HepG2 (cell line): ENCODE results near the gene DEPDC5. TPM values are rescaled to one million over a fixed set of nuclear protein-coding genes. Genes with fewer than 3 reads are reported as not detected.
A peak's percentile ranks its signal among the peaks of the same experiment; 100 is the strongest.

Experiments
- HOXA7 ChIP-seq: sonication (generic); formaldehyde crosslinking; IDR thresholded peaks from 2 replicates; pipeline ENCODE4 v1.8.1; 2022; ENCODE audit warnings: mild to moderate bottlenecking, missing genetic modification reagents, moderate library complexity
- MIXL1 ChIP-seq: IDR thresholded peaks from 2 replicates; pipeline ENCODE4 v1.6.1; 2016
- MLLT10 ChIP-seq: sonication (generic); formaldehyde crosslinking; IDR thresholded peaks from 2 replicates; pipeline ENCODE4 v1.4.0; 2020; ENCODE audit warnings: missing genetic modification reagents
- SRSF1 ChIP-seq: fragments of 200-400 bp; formaldehyde crosslinking; optimal IDR thresholded peaks from 2 replicates; pipeline ENCODE3; 2017; ENCODE audit warnings: mild to moderate bottlenecking, low read depth, low read length, moderate library complexity
- TFE3 ChIP-seq: IDR thresholded peaks from 2 replicates; pipeline ENCODE4 v1.6.1; 2016
- ZBTB2 ChIP-seq: sonication (generic); formaldehyde crosslinking; IDR thresholded peaks from 2 replicates; pipeline ENCODE4 v1.8.0; 2022; ENCODE audit warnings: low read depth, missing genetic modification reagents
- ZNF605 ChIP-seq: sonication (generic); formaldehyde crosslinking; IDR thresholded peaks from 2 replicates; pipeline ENCODE4 v1.8.0; 2022; ENCODE audit warnings: mild to moderate bottlenecking, missing genetic modification reagents
- polyA plus RNA-seq, 8 experiments: library from polyadenylated mRNA; depleted of rRNA in 3 of 8; stranded (reverse) in 7 of 8; unstranded in 1 of 8; fragments of >200 nt; fragmentation: Illumina TruSeq in 4 of 8; extraction: Trizol in 4 of 8; gene quantifications; 2 replicates each; pipeline versions ENCODE4 v1.2.1 to v1.2.3, GENCODE V29; 2011 to 2016; ENCODE audit warnings: low read depth in 4 of 8, missing spikeins in 1 of 8, mixed read lengths in 1 of 8; ENCODE audit not compliant: insufficient read depth in 1 of 8
- total RNA-seq, 5 experiments: library from RNA; depleted of rRNA; stranded (reverse); fragments of >200 nt; fragmentation: Illumina TruSeq; extraction: Trizol; gene quantifications; 2 replicates each; pipeline ENCODE4 v1.2.3, GENCODE V29; 2016; ENCODE audit warnings: low read depth in 1 of 5
- TF ChIP-seq, protein P1 (sequence below): sonication (generic); formaldehyde crosslinking; IDR thresholded peaks from 2 replicates; pipeline ENCODE4 v1.4.0; 2020; ENCODE audit warnings: missing genetic modification reagents, borderline replicate concordance
- TF ChIP-seq, protein P2 (sequence below): sonication (generic); formaldehyde crosslinking; IDR thresholded peaks from 2 replicates; pipeline ENCODE4 v1.8.1; 2023; ENCODE audit warnings: missing genetic modification reagents, inconsistent platforms, borderline replicate concordance
- TF ChIP-seq, protein P3 (sequence below), 2 experiments: sonication (generic) in 1 of 2; formaldehyde crosslinking in 1 of 2; IDR thresholded peaks; 2 replicates each; pipeline versions ENCODE4 v1.5.1 to v1.6.1; 2011 to 2020; ENCODE audit warnings: borderline replicate concordance in 1 of 2, low read depth in 1 of 2, low read length in 1 of 2, mild to moderate bottlenecking in 1 of 2, missing genetic modification reagents in 1 of 2, moderate library complexity in 1 of 2

The DEPDC5 gene
- total and polyA plus RNA-seq, 2 of the 13 experiments (the other 11 are each of a cell fraction or from before 2014, with no cell fraction given), result 9.8 to 12.4 TPM

GRCh38 chr22:31943978-31944699 is 190.3 kb downstream of the DEPDC5 start, which contains the start of gene YWHAH (continued):
- TF ChIP-seq, protein P1, sequence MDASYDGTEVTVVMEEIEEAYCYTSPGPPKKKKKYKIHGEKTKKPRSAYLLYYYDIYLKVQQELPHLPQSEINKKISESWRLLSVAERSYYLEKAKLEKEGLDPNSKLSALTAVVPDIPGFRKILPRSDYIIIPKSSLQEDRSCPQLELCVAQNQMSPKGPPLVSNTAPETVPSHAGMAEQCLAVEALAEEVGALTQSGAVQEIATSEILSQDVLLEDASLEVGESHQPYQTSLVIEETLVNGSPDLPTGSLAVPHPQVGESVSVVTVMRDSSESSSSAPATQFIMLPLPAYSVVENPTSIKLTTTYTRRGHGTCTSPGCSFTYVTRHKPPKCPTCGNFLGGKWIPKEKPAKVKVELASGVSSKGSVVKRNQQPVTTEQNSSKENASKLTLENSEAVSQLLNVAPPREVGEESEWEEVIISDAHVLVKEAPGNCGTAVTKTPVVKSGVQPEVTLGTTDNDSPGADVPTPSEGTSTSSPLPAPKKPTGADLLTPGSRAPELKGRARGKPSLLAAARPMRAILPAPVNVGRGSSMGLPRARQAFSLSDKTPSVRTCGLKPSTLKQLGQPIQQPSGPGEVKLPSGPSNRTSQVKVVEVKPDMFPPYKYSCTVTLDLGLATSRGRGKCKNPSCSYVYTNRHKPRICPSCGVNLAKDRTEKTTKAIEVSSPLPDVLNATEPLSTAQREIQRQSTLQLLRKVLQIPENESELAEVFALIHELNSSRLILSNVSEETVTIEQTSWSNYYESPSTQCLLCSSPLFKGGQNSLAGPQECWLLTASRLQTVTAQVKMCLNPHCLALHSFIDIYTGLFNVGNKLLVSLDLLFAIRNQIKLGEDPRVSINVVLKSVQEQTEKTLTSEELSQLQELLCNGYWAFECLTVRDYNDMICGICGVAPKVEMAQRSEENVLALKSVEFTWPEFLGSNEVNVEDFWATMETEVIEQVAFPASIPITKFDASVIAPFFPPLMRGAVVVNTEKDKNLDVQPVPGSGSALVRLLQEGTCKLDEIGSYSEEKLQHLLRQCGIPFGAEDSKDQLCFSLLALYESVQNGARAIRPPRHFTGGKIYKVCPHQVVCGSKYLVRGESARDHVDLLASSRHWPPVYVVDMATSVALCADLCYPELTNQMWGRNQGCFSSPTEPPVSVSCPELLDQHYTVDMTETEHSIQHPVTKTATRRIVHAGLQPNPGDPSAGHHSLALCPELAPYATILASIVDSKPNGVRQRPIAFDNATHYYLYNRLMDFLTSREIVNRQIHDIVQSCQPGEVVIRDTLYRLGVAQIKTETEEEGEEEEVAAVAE (CRISPR knock-in tag), result no peak
- TF ChIP-seq, protein P2, sequence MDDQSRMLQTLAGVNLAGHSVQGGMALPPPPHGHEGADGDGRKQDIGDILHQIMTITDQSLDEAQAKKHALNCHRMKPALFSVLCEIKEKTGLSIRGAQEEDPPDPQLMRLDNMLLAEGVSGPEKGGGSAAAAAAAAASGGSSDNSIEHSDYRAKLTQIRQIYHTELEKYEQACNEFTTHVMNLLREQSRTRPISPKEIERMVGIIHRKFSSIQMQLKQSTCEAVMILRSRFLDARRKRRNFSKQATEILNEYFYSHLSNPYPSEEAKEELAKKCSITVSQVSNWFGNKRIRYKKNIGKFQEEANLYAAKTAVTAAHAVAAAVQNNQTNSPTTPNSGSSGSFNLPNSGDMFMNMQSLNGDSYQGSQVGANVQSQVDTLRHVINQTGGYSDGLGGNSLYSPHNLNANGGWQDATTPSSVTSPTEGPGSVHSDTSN (CRISPR knock-in tag), result no peak
- TF ChIP-seq ZBTB2 (CRISPR knock-in tag), result no peak
- TF ChIP-seq SRSF1, result no peak
- no peak for TF ChIP-seq MIXL1 (CRISPR knock-in tag)
- peak; percentile 32; the same call in 1 of the 2 replicates for TF ChIP-seq ZNF605 (CRISPR knock-in tag)
- TF ChIP-seq, protein P3, sequence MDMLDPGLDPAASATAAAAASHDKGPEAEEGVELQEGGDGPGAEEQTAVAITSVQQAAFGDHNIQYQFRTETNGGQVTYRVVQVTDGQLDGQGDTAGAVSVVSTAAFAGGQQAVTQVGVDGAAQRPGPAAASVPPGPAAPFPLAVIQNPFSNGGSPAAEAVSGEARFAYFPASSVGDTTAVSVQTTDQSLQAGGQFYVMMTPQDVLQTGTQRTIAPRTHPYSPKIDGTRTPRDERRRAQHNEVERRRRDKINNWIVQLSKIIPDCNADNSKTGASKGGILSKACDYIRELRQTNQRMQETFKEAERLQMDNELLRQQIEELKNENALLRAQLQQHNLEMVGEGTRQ (IDR thresholded peaks at IDR 0.05; ENCODE audit: low read depth, low read length), result no peak
- TF ChIP-seq, protein P3 (CRISPR knock-in tag; IDR thresholded peaks at IDR 0.05; ENCODE audit: borderline replicate concordance), result 0 out of 2 replicates have a peak, but pooled peaks have one; percentile 22
- TF ChIP-seq MLLT10 (CRISPR knock-in tag), result no peak
- TF ChIP-seq TFE3, result peak; percentile 39; the same call in 1 of the 2 replicates
- no peak for TF ChIP-seq HOXA7 (CRISPR knock-in tag)
